ENCODE data around the gene HSD17B12.

DNA sequence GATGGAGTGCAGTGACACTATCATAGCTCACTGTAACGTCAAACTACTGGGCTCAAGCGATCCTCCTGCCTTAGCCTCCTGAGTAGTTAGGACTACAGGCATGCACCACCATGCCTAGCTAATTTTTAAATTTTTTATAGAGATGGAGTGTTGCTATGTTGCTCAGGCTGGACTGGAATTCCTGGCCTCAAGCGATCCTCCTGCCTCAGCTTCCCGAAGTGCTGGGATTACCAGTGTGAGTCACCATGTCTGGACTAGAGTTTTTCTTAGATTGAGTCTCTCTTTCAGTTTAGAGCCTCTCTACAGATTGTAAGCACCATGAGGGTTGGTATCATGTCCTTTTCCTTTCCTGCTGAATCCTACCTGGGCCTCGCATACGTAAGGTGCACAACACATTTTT lies 142.8 kb downstream of the HSD17B12 start:
- TF ChIP-seq POLR2A (IDR thresholded peaks at IDR 0.05), result no peak
- TF ChIP-seq POLR2AphosphoS5 (IDR thresholded peaks at IDR 0.05; ENCODE audit: insufficient read depth in 1 of 2, low read depth in 1 of 2), result no peak
- TF ChIP-seq, protein P1, sequence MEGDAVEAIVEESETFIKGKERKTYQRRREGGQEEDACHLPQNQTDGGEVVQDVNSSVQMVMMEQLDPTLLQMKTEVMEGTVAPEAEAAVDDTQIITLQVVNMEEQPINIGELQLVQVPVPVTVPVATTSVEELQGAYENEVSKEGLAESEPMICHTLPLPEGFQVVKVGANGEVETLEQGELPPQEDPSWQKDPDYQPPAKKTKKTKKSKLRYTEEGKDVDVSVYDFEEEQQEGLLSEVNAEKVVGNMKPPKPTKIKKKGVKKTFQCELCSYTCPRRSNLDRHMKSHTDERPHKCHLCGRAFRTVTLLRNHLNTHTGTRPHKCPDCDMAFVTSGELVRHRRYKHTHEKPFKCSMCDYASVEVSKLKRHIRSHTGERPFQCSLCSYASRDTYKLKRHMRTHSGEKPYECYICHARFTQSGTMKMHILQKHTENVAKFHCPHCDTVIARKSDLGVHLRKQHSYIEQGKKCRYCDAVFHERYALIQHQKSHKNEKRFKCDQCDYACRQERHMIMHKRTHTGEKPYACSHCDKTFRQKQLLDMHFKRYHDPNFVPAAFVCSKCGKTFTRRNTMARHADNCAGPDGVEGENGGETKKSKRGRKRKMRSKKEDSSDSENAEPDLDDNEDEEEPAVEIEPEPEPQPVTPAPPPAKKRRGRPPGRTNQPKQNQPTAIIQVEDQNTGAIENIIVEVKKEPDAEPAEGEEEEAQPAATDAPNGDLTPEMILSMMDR (IDR thresholded peaks at IDR 0.05), result no peak
